NCI-H460 (cell line): ENCODE results near the gene PFKL. TPM values are rescaled to one million over a fixed set of nuclear protein-coding genes. Genes with fewer than 3 reads are reported as not detected.
"Not testable (repeated sequence)": the region's sequence is repeated elsewhere in the genome, so short reads cannot be mapped to it uniquely, and the experiment has no call there.

Experiments used
- DNase-seq: peaks from one replicate; pipeline ENCODE4 v3.0.0-alpha.2; 2016; ENCODE audit warnings: low read depth; ENCODE audit errors: extremely low read depth
- total RNA-seq: library from RNA; depleted of rRNA; stranded (reverse); fragments of >200 nt; shearing (Covaris generic); gene quantifications from 2 replicates; pipeline ENCODE4 v1.2.3, GENCODE V29; 2014

PFKL gene
- total RNA-seq, 1 experiment from 2014 or later = 71.0 TPM

DNA sequence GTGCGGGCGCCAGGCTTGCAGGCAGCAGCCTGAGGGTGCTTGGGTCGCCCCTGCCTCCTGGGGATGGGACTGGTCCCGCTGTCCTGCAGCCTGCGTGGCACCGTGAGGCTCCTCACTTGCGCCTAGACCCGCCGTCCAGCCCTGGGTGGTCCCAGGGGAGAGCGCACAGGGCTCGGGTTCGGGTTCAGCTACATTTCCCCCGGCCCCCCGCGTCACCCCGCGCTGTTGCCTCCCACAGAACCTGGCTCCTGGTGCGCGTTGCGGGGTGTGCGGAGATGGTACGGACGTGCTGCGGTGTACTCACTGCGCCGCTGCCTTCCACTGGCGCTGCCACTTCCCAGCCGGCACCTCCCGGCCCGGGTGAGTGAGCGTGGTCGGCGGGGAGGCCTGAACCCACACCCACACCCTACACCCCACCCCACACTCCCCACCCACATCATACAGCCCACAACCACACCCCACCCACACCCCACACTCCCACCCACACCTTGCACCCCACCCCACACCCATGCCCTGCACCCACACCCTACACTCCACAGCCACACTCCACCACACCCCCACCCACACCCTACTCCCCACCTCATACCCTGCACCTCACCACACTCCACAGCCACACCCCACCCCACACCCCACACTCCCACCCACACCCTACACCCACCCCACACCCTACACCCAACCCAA lies 6.2 kb upstream of the PFKL start:
- no peak for DNase-seq

- DNase-seq = no peak
These were observed 5.3 kb upstream of the PFKL start for GRCh38 chr21:44294391-44295162.

GRCh38 chr21:44295163-44295573 lies 4.7 kb upstream of the PFKL start:
- DNase-seq = no peak

GRCh38 chr21:44295646-44296045 lies 4.2 kb upstream of the PFKL start:
- DNase-seq = no peak

- DNase-seq = no peak
These were observed 3.7 kb upstream of the PFKL start for GRCh38 chr21:44296103-44296519.

DNA sequence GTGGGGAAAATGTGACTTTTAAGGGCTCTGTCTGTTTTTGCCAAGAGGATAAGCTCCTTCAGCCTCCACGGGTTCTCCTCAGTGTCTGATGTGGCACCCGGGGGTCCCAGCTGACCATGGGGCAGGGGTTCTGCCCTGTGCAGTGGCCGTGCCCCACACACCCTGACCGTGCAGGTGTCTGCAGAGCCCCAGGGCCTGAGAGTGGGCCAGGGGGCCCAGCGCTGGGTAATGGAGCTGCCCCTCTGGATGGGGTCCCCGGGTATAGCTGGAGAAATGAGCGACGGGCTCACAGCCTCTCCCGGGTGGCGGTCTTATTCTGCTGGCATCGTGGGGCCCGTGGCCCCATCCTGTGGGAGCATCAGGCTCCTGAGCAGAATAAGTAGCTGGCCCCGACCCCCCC lies 2.9 kb upstream of the PFKL start:
- no peak for DNase-seq

GRCh38 chr21:44297525-44298290 lies 2.1 kb upstream of the PFKL start:
- peak; percentile 75 for DNase-seq

DNA sequence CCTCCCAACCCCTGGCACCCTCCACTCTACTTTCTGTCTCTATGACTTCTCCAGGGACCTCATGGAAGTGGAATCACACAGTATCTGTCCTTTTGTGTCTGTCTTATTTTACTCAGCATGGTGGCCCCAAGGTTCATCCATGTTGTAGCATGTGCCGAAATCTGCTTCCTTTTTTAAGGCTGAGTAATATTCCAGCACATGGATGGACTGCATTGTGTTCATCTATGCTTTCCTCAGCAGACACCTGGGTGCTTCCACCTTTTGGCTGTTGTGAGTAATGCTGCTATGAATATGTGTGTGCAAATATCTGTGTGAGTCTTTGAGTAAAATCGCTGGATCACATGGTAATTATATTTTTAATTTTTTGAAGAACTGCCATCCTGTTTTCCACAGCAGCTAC lies 1.6 kb upstream of the PFKL start:
- DNase-seq = no peak

DNA sequence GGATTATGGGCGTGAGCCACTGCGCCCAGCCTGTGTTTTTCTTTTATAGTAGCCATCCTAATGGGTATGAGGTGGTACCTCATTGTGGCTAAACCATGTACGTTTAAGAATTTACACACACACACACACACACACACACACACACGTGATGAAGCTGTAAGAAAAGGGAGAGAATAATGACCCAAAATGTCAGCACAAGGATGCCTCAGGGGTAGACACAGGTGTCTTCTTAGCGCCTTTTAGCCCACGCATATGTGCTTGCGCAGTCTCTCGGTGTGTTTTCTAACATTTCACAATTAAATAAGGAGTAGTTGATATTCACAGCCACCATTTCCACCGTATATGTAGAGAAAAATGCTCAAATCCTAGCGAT lies 782 bp upstream of the PFKL start:
- no peak for DNase-seq

GRCh38 chr21:44300262-44300959 lies 558 bp downstream of the PFKL start:
- no peak for DNase-seq

DNA sequence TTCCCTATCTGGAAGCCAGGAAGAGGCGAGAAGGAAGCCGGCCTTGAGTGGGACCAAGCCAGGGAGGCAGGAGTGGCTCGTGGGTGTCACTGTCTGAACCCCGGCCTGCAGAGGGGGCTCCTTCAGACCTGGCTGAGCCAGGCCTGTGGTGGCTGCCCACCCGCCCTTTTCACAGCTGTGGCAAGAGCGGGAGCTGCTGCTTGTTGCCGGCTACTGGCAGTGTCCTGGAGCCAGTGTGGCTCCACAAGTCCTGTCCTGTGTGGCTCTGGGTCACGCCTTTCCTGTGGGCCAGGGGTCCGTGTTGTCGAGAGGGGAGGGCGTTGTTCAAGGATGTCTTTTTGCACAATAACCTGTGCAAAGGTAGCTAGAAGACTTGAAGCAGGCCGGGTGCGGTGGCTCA lies 1.3 kb downstream of the PFKL start:
- no peak for DNase-seq

GRCh38 chr21:44301961-44302406 lies 2.1 kb downstream of the PFKL start:
- no peak for DNase-seq

GRCh38 chr21:44302573-44303401 lies 2.9 kb downstream of the PFKL start:
- not testable (repeated sequence) for DNase-seq

GRCh38 chr21:44303490-44303981 lies 3.7 kb downstream of the PFKL start:
- DNase-seq = no peak

DNA sequence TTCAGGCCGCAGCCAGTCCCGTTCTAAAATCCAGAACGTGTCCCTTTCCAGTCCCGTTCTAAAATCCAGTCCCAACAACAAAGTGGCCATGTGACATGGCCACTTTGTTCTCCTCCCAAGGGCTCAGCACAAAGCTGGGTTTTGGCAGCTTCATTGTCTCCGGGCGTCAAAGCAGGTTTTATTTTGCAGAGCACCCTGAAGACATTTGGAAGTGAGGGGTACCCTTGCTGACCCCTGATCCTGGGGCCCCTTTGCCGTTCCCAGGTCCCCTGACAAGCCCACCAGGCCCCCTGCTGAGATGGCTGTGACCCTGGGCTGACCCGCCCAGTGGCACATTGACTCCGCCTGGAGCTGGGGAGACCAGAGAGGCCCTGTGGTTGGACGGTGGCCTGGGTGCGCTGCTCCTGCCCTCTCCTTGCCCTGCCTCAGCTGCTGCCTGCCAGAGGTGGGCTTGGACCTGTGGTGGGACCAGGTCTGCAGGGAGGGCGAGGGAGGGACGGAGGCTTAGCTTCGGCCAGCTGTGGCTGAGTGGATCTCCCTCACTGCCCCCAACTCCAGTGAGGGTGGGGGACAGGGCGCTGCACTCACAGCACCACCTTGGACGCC lies 4.3 kb downstream of the PFKL start:
- DNase-seq = no peak

DNA sequence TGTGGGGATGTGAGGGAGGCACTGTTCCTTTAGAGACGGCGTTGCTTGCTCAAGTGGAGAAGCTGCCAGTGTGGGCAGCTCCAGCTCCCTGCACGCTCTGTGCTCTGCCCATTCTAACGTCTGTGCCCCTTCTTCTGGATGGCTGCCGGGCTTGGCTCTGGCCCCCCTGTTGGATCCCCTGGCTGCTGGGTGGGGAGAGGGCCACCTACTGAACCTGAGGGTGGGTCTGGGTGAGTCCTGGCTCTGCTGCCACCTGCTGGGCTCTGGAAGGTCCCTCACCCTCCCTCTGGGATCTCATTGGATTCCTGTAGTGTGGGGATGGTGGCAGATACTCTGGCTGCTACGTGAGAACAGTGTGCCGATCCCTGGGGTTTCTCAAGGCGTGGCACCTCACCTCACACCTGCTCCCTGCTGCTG lies 5.0 kb downstream of the PFKL start:
- no peak for DNase-seq

GRCh38 chr21:44305691-44306090 lies 5.8 kb downstream of the PFKL start:
- no peak for DNase-seq

DNA sequence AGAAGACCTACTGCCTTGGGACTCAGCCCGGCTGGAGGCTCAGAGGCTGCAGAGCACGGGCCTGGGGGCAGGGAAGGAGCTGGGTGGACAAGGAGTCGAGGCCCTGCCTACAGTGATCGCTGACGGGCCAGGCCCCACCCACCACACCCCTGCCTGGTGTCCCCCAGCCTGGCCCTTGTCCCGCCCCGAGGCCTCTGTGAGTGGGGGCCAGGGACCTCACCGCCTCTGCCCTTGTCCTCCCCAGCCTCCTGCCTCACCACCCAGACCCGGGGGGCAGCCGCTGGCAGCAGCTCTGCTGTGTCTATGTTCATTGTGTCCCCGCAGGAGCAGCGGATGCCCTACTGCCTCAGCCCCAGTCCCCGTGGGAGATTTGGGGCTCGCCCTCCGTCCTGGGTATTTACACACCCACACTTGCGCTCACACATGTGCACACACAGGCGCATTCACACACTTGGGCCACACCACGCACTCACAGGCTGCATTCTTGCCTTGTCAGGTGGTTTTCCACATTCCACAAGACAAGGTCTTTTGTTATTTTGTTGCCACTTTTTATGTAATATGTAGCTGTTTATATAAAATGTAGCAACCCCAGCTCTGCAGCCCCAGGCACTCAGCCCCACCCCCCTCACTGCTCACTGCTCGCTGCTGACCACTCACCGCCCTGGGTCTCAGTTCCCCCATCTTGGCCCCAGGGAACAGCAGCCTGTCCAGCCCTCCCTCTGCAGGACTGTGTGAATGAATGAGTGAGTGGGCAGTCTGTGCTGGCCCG lies 7.3 kb downstream of the PFKL start:
- DNase-seq = no peak
